ENCODE results near the gene IL36RN.

The IL36RN gene

GRCh38 chr2:113050921-113051895 is 7.8 kb upstream of the IL36RN start:
- Histone ChIP-seq H3K27ac (ENCODE audit: low read length) (no peak overlapping the region), H3K27me3 (ENCODE audit: low read depth, low read length) (no peaks in the 10 kb centered on the region), H3K36me3 (ENCODE audit: control insufficient read depth in 1 of 2, insufficient read depth in 2 of 2, low read length in 2 of 2) (no peaks in the 10 kb centered on the region), H3K4me1 (ENCODE audit: control insufficient read depth in 1 of 2, insufficient read depth in 2 of 2, low read length in 2 of 2) (no peaks in the 10 kb centered on the region), H3K9me3 (ENCODE audit: control insufficient read depth in 1 of 2, low read length in 2 of 2) (peaks cover 0 to 7% of the 10 kb centered on the region in 2 donors), H3K4me3 (ENCODE audit: low read depth in 1 of 2, low read length in 2 of 2) (no peak overlapping the region)

DNA sequence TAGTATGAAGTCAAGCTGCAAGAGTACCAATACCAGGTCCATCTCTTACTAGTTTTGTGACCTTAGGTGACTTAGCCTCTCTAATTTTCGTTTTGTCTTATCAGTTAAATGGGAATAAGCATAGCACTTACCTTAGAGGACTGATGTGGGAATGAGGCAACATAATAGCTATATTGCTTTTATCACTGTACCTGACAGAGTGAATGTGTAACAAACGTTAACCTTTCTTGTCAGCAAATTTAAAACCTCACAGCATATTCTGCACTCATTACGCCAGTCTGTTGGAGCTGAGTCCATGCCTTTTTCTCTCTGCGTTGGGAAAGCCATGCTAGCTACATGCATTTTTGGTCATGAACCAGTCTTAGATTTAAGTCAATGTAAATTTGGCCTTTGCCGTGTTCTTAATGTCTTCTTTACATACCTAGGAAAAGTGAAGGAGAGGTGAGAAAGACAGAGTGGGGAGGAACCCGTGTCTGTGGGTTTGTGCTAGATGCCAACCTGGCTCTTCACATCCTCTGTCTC is 6.5 kb upstream of the IL36RN start, which contains the start of gene IL36B:
Gene IL36B, minus strand, starts transcription at position 472 of the 522 bp plus-strand sequence.
- Histone ChIP-seq H3K9me3 (ENCODE audit: control insufficient read depth in 1 of 2, low read length in 2 of 2) (peaks cover 0 to 7% of the 10 kb centered on the region in 2 donors), H3K36me3 (ENCODE audit: control insufficient read depth in 1 of 2, insufficient read depth in 2 of 2, low read length in 2 of 2) (no peaks in the 10 kb centered on the region), H3K4me1 (ENCODE audit: control insufficient read depth in 1 of 2, insufficient read depth in 2 of 2, low read length in 2 of 2) (no peaks in the 10 kb centered on the region), H3K27me3 (ENCODE audit: low read depth, low read length) (no peaks in the 10 kb centered on the region), H3K4me3 (ENCODE audit: low read depth in 1 of 2, low read length in 2 of 2) (no peak within 1 kb of the TSS), H3K27ac (ENCODE audit: low read length) (no peak within 1 kb of the TSS)

DNA sequence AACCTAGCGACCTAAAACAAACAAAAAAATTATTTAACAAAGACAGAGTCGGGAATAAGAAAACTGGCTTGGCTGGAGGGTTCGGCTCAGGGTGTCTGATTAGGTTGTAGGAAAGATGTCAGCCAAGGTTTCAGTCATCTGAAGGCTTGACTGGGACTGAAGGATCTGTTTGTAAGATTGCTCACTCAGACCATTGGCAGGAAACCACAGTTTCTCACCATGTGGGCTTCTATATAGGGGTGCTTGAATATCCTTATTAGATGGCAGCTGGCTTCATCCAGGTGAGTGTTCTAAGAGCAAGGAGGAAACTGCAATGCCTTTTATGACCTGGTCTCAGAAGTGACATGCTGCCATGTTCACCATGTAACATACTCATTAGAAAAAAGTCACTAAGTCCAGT is 5.3 kb upstream of the IL36RN start:
- H3K4me3 ChIP-seq (ENCODE audit: low read depth in 1 of 2, low read length in 2 of 2), result no peak overlapping the region
- no peaks in the 10 kb centered on the region for H3K27me3 ChIP-seq (ENCODE audit: low read depth, low read length)

DNA sequence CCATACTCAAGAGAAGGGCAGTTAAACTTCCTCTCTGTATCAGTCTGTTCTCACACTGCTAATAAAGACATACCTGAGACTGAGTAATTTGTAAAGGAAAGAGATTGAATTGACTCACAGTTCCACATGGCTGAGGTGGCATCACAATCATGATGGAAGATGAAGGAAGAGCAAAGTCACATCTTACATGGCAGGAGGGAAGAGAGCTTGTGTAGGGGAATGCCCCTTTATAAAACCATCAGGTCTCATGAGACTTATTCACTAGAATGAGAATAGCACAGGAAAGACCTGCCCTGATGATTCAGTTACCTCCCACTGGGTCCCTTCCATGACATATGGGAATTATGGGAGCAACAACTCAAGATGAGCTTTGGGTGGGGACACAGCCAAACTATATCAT is 4.9 kb upstream of the IL36RN start:
- Histone ChIP-seq H3K27me3 (ENCODE audit: low read depth, low read length) (no peaks in the 10 kb centered on the region), H3K27ac (ENCODE audit: low read length) (no peak overlapping the region), H3K4me1 (ENCODE audit: control insufficient read depth in 1 of 2, insufficient read depth in 2 of 2, low read length in 2 of 2) (no peaks in the 10 kb centered on the region), H3K36me3 (ENCODE audit: control insufficient read depth in 1 of 2, insufficient read depth in 2 of 2, low read length in 2 of 2) (no peaks in the 10 kb centered on the region), H3K9me3 (ENCODE audit: control insufficient read depth in 1 of 2, low read length in 2 of 2) (peaks cover 0 to 7% of the 10 kb centered on the region in 2 donors), H3K4me3 (ENCODE audit: low read depth in 1 of 2, low read length in 2 of 2) (no peak overlapping the region)

More for the DNA sequence above, 5.3 kb upstream of the IL36RN start:
- H3K36me3 ChIP-seq (ENCODE audit: control insufficient read depth in 1 of 2, insufficient read depth in 2 of 2, low read length in 2 of 2), result no peaks in the 10 kb centered on the region
- H3K27ac ChIP-seq (ENCODE audit: low read length), result no peak overlapping the region
- H3K4me1 ChIP-seq (ENCODE audit: control insufficient read depth in 1 of 2, insufficient read depth in 2 of 2, low read length in 2 of 2), result no peaks in the 10 kb centered on the region
- H3K9me3 ChIP-seq (ENCODE audit: control insufficient read depth in 1 of 2, low read length in 2 of 2), result peaks cover 0 to 7% of the 10 kb centered on the region in 2 donors

DNA sequence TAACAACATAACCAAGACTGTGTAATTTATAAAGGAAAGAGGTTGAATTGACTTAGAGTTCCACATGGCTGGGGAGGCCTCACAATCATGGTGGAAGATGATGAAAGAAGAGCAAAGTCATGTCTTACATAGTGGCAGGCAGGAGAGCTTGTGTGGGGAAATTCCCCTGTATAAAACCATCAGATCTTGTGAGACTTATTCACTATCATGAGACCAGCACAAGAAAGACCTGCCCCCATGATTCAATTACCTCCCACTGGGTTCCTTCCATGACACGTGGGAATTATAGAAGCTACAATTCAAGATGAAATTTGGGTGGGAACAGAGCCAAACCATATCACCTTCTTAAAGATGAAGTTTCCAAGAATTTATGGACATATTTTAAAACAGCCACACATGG is 2.5 kb upstream of the IL36RN start:
- Histone ChIP-seq H3K27me3 (ENCODE audit: low read depth, low read length) (no peaks in the 10 kb centered on the region), H3K36me3 (ENCODE audit: control insufficient read depth in 1 of 2, insufficient read depth in 2 of 2, low read length in 2 of 2) (no peaks in the 10 kb centered on the region), H3K27ac (ENCODE audit: low read length) (no peak overlapping the region), H3K9me3 (ENCODE audit: control insufficient read depth in 1 of 2, low read length in 2 of 2) (peaks cover 0 to 4% of the 10 kb centered on the region in 2 donors), H3K4me1 (ENCODE audit: control insufficient read depth in 1 of 2, insufficient read depth in 2 of 2, low read length in 2 of 2) (no peaks in the 10 kb centered on the region), H3K4me3 (ENCODE audit: low read depth in 1 of 2, low read length in 2 of 2) (no peak overlapping the region)

DNA sequence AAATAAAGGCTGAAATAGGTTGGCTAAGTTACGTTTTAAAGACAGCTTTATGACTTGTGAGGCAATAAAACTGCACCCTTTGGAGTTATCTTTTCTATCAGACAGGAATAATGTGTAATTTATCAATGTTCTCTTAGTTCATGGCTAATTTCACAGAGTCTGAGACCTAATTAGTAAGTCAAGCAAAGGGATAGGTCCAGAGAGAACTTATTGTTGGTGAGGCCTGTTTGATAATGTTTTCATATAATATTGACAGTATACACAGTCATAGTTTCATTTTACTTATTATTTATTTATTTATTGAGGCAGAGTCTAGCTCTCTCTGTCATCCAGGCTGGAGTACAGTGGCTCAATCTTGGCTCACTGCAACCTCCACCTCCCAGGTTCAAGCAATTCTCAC is 1.9 kb upstream of the IL36RN start:
- Histone ChIP-seq H3K27me3 (ENCODE audit: low read depth, low read length) (no peaks in the 10 kb centered on the region), H3K4me1 (ENCODE audit: control insufficient read depth in 1 of 2, insufficient read depth in 2 of 2, low read length in 2 of 2) (no peaks in the 10 kb centered on the region), H3K36me3 (ENCODE audit: control insufficient read depth in 1 of 2, insufficient read depth in 2 of 2, low read length in 2 of 2) (no peaks in the 10 kb centered on the region), H3K9me3 (ENCODE audit: control insufficient read depth in 1 of 2, low read length in 2 of 2) (peaks cover 0 to 4% of the 10 kb centered on the region in 2 donors), H3K4me3 (ENCODE audit: low read depth in 1 of 2, low read length in 2 of 2) (no peak overlapping the region), H3K27ac (ENCODE audit: low read length) (no peak overlapping the region)

DNA sequence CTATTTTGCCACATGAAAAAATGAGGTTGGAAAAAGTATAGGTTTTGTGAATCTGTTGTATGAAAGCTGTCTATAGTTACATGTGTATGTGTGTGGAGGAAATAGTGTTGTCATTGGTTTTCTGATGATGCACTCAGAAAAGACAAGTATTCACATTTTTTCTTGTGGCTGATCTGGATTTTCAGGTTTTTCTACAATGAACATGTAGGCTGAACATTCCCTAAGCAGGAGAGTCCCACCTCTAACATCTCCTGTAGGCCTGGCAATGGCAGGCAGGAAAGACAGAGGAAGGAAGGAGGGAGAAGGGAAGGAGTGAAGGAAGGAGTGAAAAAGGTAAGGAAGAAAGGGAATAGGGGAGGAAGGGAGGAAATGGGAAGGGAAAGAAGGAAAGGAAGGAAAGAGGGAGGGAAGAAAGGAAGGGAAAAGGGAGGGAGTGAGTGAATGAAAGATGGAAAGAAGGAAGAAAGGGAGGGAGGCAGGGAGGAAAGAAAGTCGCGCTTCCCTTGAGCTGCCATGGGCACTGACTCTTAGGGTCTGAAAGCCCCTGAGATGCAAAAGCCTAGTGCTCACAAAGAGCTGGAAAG is 495 bp upstream of the IL36RN start:
- no peaks in the 10 kb centered on the region for H3K4me1 ChIP-seq (ENCODE audit: control insufficient read depth in 1 of 2, insufficient read depth in 2 of 2, low read length in 2 of 2)
- H3K4me3 ChIP-seq (ENCODE audit: low read depth in 1 of 2, low read length in 2 of 2), result no peak overlapping the region
- no peaks in the 10 kb centered on the region for H3K36me3 ChIP-seq (ENCODE audit: control insufficient read depth in 1 of 2, insufficient read depth in 2 of 2, low read length in 2 of 2)
- H3K27ac ChIP-seq (ENCODE audit: low read length), result no peak overlapping the region
- H3K9me3 ChIP-seq (ENCODE audit: control insufficient read depth in 1 of 2, low read length in 2 of 2), result peaks cover 0 to 4% of the 10 kb centered on the region in 2 donors
- H3K27me3 ChIP-seq (ENCODE audit: low read depth, low read length), result no peaks in the 10 kb centered on the region

DNA sequence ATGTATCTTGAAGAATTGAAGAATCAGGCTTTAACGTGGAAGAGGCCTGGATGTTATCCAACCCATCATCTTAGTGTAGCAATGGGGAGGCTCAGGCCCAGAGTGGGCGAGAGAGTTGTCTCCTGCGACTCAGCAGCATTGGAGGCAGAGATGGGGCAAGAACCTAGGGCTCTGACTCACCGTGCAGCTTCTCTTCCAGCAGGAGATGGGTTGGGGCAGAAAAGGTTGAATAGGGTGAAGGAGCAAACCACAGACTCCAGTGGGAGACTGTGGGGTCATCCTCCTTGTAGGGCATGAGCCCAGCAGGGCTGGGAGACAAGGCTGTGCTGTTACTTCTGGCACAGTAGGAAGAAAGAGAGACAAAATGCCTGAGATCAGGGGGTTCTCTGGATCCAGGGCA is 1.4 kb downstream of the IL36RN start:
- peaks cover 0 to 4% of the 10 kb centered on the region in 2 donors for H3K9me3 ChIP-seq (ENCODE audit: control insufficient read depth in 1 of 2, low read length in 2 of 2)
- no peaks in the 10 kb centered on the region for H3K36me3 ChIP-seq (ENCODE audit: control insufficient read depth in 1 of 2, insufficient read depth in 2 of 2, low read length in 2 of 2)
- no peaks in the 10 kb centered on the region for H3K4me1 ChIP-seq (ENCODE audit: control insufficient read depth in 1 of 2, insufficient read depth in 2 of 2, low read length in 2 of 2)
- no peak overlapping the region for H3K4me3 ChIP-seq (ENCODE audit: low read depth in 1 of 2, low read length in 2 of 2)
- H3K27me3 ChIP-seq (ENCODE audit: low read depth, low read length), result no peaks in the 10 kb centered on the region
- no peak overlapping the region for H3K27ac ChIP-seq (ENCODE audit: low read length)

- Histone ChIP-seq H3K36me3 (ENCODE audit: control insufficient read depth in 1 of 2, insufficient read depth in 2 of 2, low read length in 2 of 2) (no peaks in the 10 kb centered on the region), H3K4me3 (ENCODE audit: low read depth in 1 of 2, low read length in 2 of 2) (no peak overlapping the region), H3K9me3 (ENCODE audit: control insufficient read depth in 1 of 2, low read length in 2 of 2) (peaks cover 0 to 4% of the 10 kb centered on the region in 2 donors), H3K27me3 (ENCODE audit: low read depth, low read length) (no peaks in the 10 kb centered on the region), H3K27ac (ENCODE audit: low read length) (no peak overlapping the region), H3K4me1 (ENCODE audit: control insufficient read depth in 1 of 2, insufficient read depth in 2 of 2, low read length in 2 of 2) (no peaks in the 10 kb centered on the region)
Observed at GRCh38 chr2:113060796-113061195, 1.8 kb downstream of the IL36RN start.

- Histone ChIP-seq H3K27me3 (ENCODE audit: low read depth, low read length) (no peaks in the 10 kb centered on the region), H3K27ac (ENCODE audit: low read length) (no peak overlapping the region), H3K4me1 (ENCODE audit: control insufficient read depth in 1 of 2, insufficient read depth in 2 of 2, low read length in 2 of 2) (no peaks in the 10 kb centered on the region), H3K9me3 (ENCODE audit: control insufficient read depth in 1 of 2, low read length in 2 of 2) (peaks cover 0 to 4% of the 10 kb centered on the region in 2 donors), H3K4me3 (ENCODE audit: low read depth in 1 of 2, low read length in 2 of 2) (no peak overlapping the region), H3K36me3 (ENCODE audit: control insufficient read depth in 1 of 2, insufficient read depth in 2 of 2, low read length in 2 of 2) (no peaks in the 10 kb centered on the region)
Observed at GRCh38 chr2:113061241-113061640, 2.2 kb downstream of the IL36RN start.
